Ascending aorta (tissue), 2 donors: ENCODE results near the gene OGN. TPM values are rescaled to one million over a fixed set of nuclear protein-coding genes. Genes with fewer than 3 reads are reported as not detected.
"Not testable (repeated sequence)": the region's sequence is repeated elsewhere in the genome, so short reads cannot be mapped to it uniquely, and the experiment has no call there.

Experiments
- DNase-seq, 2 donors: peaks; one replicate each; pipeline ENCODE4 v3.0.0-alpha.2; 2019; ENCODE audit warnings: low spot score in 2 of 2
- H3K27ac ChIP-seq, 2 donors: fragments of 200-600 bp; sonication (generic); one replicate each; pipeline ENCODE4 v1.5.1; 2016 to 2017; ENCODE audit warnings: mild to moderate bottlenecking in 1 of 2
- H3K27me3 ChIP-seq: fragments of 200-600 bp; sonication (generic); one replicate; pipeline ENCODE4 v1.5.1; 2017
- H3K36me3 ChIP-seq, 2 donors: fragments of 200-600 bp; sonication (generic); one replicate each; pipeline ENCODE4 v1.5.1; 2016
- H3K4me1 ChIP-seq, 2 donors: fragments of 200-600 bp; sonication (generic); one replicate each; pipeline ENCODE4 v1.5.1; 2016 to 2017; ENCODE audit warnings: mild to moderate bottlenecking in 1 of 2
- H3K4me3 ChIP-seq, 2 donors: fragments of 200-600 bp; sonication (generic); one replicate each; pipeline ENCODE4 v1.5.1; 2016 to 2017; ENCODE audit warnings: mild to moderate bottlenecking in 1 of 2
- H3K9me3 ChIP-seq, 2 donors: fragments of 200-600 bp; sonication (generic); one replicate each; pipeline ENCODE4 v1.5.1; 2016
- CTCF ChIP-seq, 3 experiments: fragments of 200-600 bp in 2 of 3; fragments of 450-650 bp in 1 of 3; sonication (generic) in 2 of 3; IDR thresholded peaks; one replicate each; pipeline ENCODE4 v1.5.1; 2016 to 2019; ENCODE audit warnings: antibody characterized with exemption in 3 of 3, mild to moderate bottlenecking in 1 of 3, moderate library complexity in 1 of 3
- intact Hi-C: fragments of 100-400 bp; cut with DNase I; formaldehyde crosslinking; loops from one replicate; pipeline ENCODE4 v1.15.1; 2023
- total RNA-seq: library from RNA; depleted of rRNA; stranded (reverse); fragments of >200 nt; gene quantifications from one replicate; pipeline ENCODE4 v1.1.0, GENCODE V29; 2016

Gene OGN
- total RNA-seq, 1 donor from 2014 or later, result 156 TPM

GRCh38 chr9:92414566-92414965 is 10.2 kb upstream of the OGN start:
- no peak for TF ChIP-seq CTCF (IDR thresholded peaks at IDR 0.05)
- intact Hi-C loops, result no loop called here
- no peak for DNase-seq

GRCh38 chr9:92411157-92411556 is 6.8 kb upstream of the OGN start:
- H3K27ac ChIP-seq, intact Hi-C loops, H3K9me3 ChIP-seq: not testable (repeated sequence)

More at GRCh38 chr9:92414566-92414965, 10.2 kb upstream of the OGN start:
- no peak overlapping the region for H3K4me3 ChIP-seq
- no peak overlapping the region for H3K27ac ChIP-seq
- H3K27me3 ChIP-seq, result no peaks in the 10 kb centered on the region
- H3K36me3 ChIP-seq, result peaks cover 0 to 4% of the 10 kb centered on the region in 2 donors
- no peaks in the 10 kb centered on the region for H3K4me1 ChIP-seq
- H3K9me3 ChIP-seq, result no peaks in the 10 kb centered on the region

GRCh38 chr9:92408747-92409478 is 4.5 kb upstream of the OGN start:
- H3K27me3 ChIP-seq, result no peaks in the 10 kb centered on the region
- H3K36me3 ChIP-seq, result no peaks in the 10 kb centered on the region
- no peak overlapping the region for H3K4me3 ChIP-seq
- peaks cover 0 to 7% of the 10 kb centered on the region in 2 donors for H3K4me1 ChIP-seq
- no peak overlapping the region for H3K27ac ChIP-seq
- intact Hi-C loops, result loop anchor here (5.0 kb wide), 1 partner anchor 128 kb away; the partner anchor contains the start of gene ECM2
- no peak for DNase-seq
- no peak for TF ChIP-seq CTCF (IDR thresholded peaks at IDR 0.05)
- H3K9me3 ChIP-seq, result no peaks in the 10 kb centered on the region

More at GRCh38 chr9:92411157-92411556, 6.8 kb upstream of the OGN start:
- not testable (repeated sequence) for H3K36me3 ChIP-seq, H3K4me3 ChIP-seq, H3K27me3 ChIP-seq, H3K4me1 ChIP-seq, DNase-seq

- TF ChIP-seq CTCF (IDR thresholded peaks at IDR 0.05), result no peak
- no peak for DNase-seq
- Histone ChIP-seq H3K9me3 (no peaks in the 10 kb centered on the region), H3K4me1 (peaks cover 0 to 7% of the 10 kb centered on the region in 2 donors), H3K27ac (peak overlapping the region; percentile 82 to 84), H3K36me3 (no peaks in the 10 kb centered on the region), H3K27me3 (no peaks in the 10 kb centered on the region), H3K4me3 (no peak overlapping the region)
- intact Hi-C loops, result loop anchor here (5.0 kb wide), 1 partner anchor 129 kb away; the partner anchor contains the start of gene ECM2
Measured at GRCh38 chr9:92407818-92408217, 3.4 kb upstream of the OGN start.

GRCh38 chr9:92406477-92406876 is 2.1 kb upstream of the OGN start:
- peak overlapping the region; percentile 18 to 64 for H3K4me3 ChIP-seq

More at GRCh38 chr9:92406477-92406876, 2.1 kb upstream of the OGN start:
- H3K27ac ChIP-seq, result peak overlapping the region; percentile 82 to 84
- H3K9me3 ChIP-seq, result no peaks in the 10 kb centered on the region
- H3K4me1 ChIP-seq, result peaks cover 0 to 7% of the 10 kb centered on the region in 2 donors
- H3K36me3 ChIP-seq, result no peaks in the 10 kb centered on the region
- intact Hi-C loops, result loop anchor here (5.0 kb wide), 1 partner anchor 131 kb away; the partner anchor contains the start of gene ECM2
- TF ChIP-seq CTCF (IDR thresholded peaks at IDR 0.05), result no peak
- no peaks in the 10 kb centered on the region for H3K27me3 ChIP-seq
- DNase-seq, result peak; percentile 23 to 77
